Measurements from ENCODE around the gene TOMM20L. TPM values are rescaled to one million over a fixed set of nuclear protein-coding genes. Genes with fewer than 3 reads are reported as not detected.

The TOMM20L gene
- total RNA-seq, 4 donors from 2014 or later, result 2.7 TPM; not detected in 3

- no peak for DNase-seq (ENCODE audit: low spot score in 2 of 2)
- 99% methylated on average over 3 of the region's 3 CpGs for WGBS
Measured at GRCh38 chr14:58362798-58363412, 32.8 kb upstream of the TOMM20L start.

DNA sequence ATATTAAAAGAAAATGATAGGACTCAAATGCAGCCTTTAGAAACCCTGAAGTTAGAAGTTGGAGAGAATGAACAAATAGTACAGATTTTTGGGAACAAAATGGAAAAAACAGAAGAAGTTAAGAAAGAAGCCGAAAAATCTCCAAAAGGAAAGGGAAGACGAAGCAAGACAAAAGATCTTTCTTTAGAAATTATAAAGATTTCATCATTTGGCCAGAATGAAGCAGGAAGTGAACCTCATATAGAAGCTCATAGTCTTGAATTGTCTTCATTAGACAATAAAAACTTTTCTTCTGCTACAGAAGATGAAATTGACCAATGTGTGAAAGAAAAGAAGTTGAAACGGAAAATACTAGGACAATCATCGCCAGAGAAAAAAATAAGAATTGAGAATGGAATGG, 31.4 kb upstream of the TOMM20L start:
- Histone ChIP-seq H3K27me3 (no peaks in the 10 kb centered on the region), H3K4me1 (no peaks in the 10 kb centered on the region), H3K27ac (no peak overlapping the region), H3K9me3 (no peaks in the 10 kb centered on the region), H3K4me3 (no peak overlapping the region), H3K36me3 (peaks cover 84% of the 10 kb centered on the region)
- WGBS, result 81% methylated on average over 4 of the region's 4 CpGs
- no peak for DNase-seq (ENCODE audit: low spot score in 2 of 2)
- TF ChIP-seq POLR2A (IDR thresholded peaks at IDR 0.05) (no peak), EP300 (IDR thresholded peaks at IDR 0.05) (no peak), POLR2AphosphoS5 (IDR thresholded peaks at IDR 0.05) (no peak)
- TF ChIP-seq, protein P1, sequence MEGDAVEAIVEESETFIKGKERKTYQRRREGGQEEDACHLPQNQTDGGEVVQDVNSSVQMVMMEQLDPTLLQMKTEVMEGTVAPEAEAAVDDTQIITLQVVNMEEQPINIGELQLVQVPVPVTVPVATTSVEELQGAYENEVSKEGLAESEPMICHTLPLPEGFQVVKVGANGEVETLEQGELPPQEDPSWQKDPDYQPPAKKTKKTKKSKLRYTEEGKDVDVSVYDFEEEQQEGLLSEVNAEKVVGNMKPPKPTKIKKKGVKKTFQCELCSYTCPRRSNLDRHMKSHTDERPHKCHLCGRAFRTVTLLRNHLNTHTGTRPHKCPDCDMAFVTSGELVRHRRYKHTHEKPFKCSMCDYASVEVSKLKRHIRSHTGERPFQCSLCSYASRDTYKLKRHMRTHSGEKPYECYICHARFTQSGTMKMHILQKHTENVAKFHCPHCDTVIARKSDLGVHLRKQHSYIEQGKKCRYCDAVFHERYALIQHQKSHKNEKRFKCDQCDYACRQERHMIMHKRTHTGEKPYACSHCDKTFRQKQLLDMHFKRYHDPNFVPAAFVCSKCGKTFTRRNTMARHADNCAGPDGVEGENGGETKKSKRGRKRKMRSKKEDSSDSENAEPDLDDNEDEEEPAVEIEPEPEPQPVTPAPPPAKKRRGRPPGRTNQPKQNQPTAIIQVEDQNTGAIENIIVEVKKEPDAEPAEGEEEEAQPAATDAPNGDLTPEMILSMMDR (IDR thresholded peaks at IDR 0.05), result no peak

More at GRCh38 chr14:58362798-58363412, 32.8 kb upstream of the TOMM20L start:
- Histone ChIP-seq H3K36me3 (peaks cover 75% of the 10 kb centered on the region), H3K27ac (no peak overlapping the region), H3K4me3 (no peak overlapping the region), H3K9me3 (no peaks in the 10 kb centered on the region), H3K4me1 (no peaks in the 10 kb centered on the region), H3K27me3 (no peaks in the 10 kb centered on the region)
- TF ChIP-seq POLR2AphosphoS5 (IDR thresholded peaks at IDR 0.05) (no peak), POLR2A (IDR thresholded peaks at IDR 0.05) (no peak), EP300 (IDR thresholded peaks at IDR 0.05) (no peak)
- TF ChIP-seq, protein P1 (IDR thresholded peaks at IDR 0.05), result no peak

- 78% methylated on average over 3 of the region's 3 CpGs for WGBS
- TF ChIP-seq, protein P1 (IDR thresholded peaks at IDR 0.05), result no peak
- TF ChIP-seq POLR2A (IDR thresholded peaks at IDR 0.05) (no peak), EP300 (IDR thresholded peaks at IDR 0.05) (no peak), POLR2AphosphoS5 (IDR thresholded peaks at IDR 0.05) (no peak)
- H3K27me3 ChIP-seq, result no peaks in the 10 kb centered on the region
- H3K27ac ChIP-seq, result no peak overlapping the region
- peaks cover 81% of the 10 kb centered on the region for H3K36me3 ChIP-seq
- no peaks in the 10 kb centered on the region for H3K4me1 ChIP-seq
- H3K4me3 ChIP-seq, result no peak overlapping the region
- DNase-seq (ENCODE audit: low spot score in 2 of 2), result no peak
- no peaks in the 10 kb centered on the region for H3K9me3 ChIP-seq
Measured at GRCh38 chr14:58367296-58367695, 28.4 kb upstream of the TOMM20L start.

GRCh38 chr14:58368956-58369355, 26.8 kb upstream of the TOMM20L start:
- 93% methylated on average over 1 of the region's 1 CpG for WGBS
- no peak overlapping the region for H3K4me3 ChIP-seq
- no peak for TF ChIP-seq POLR2AphosphoS5 (IDR thresholded peaks at IDR 0.05)
- no peak for TF ChIP-seq POLR2A (IDR thresholded peaks at IDR 0.05)
- TF ChIP-seq EP300 (IDR thresholded peaks at IDR 0.05), result no peak
- TF ChIP-seq, protein P1 (IDR thresholded peaks at IDR 0.05), result no peak
- H3K36me3 ChIP-seq, result peaks cover 70% of the 10 kb centered on the region
- no peak overlapping the region for H3K27ac ChIP-seq
- no peaks in the 10 kb centered on the region for H3K4me1 ChIP-seq
- H3K27me3 ChIP-seq, result no peaks in the 10 kb centered on the region
- no peaks in the 10 kb centered on the region for H3K9me3 ChIP-seq
- DNase-seq (ENCODE audit: low spot score in 2 of 2), result no peak

DNA sequence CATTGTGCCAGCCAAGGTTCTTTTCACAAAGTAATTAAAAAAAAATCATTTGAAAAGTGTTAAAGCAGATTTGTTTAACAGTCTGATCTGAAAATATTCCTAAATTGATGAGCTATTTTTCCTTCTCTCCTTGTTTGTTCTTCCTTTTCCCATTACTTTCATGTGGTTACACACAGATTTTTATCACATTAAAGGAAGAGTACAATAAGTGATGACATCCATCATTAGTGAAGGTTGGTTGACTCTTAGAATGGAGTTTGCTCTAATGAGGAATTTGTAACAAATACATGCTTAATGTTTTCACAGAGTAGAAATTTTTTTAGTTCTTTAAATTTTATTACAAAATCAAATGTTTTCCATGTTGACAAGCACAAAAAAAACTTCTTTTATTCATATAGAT, 18.9 kb upstream of the TOMM20L start:
- Histone ChIP-seq H3K36me3 (peaks cover 48% of the 10 kb centered on the region), H3K4me3 (no peak overlapping the region)
- TF ChIP-seq, protein P1 (IDR thresholded peaks at IDR 0.05), result no peak
- no peak for TF ChIP-seq EP300 (IDR thresholded peaks at IDR 0.05)
- no peak for TF ChIP-seq POLR2A (IDR thresholded peaks at IDR 0.05)
- no peak for TF ChIP-seq POLR2AphosphoS5 (IDR thresholded peaks at IDR 0.05)

More for the DNA sequence above, 18.9 kb upstream of the TOMM20L start:
- H3K27me3 ChIP-seq, result no peaks in the 10 kb centered on the region
- H3K27ac ChIP-seq, result no peak overlapping the region
- no peaks in the 10 kb centered on the region for H3K4me1 ChIP-seq
- no peak for DNase-seq (ENCODE audit: low spot score in 2 of 2)
- no peaks in the 10 kb centered on the region for H3K9me3 ChIP-seq
